ENCODE measurements around the gene HIC2.
"Not testable (repeated sequence)": the region's sequence is repeated elsewhere in the genome, so short reads cannot be mapped to it uniquely, and the experiment has no call there.

DNA sequence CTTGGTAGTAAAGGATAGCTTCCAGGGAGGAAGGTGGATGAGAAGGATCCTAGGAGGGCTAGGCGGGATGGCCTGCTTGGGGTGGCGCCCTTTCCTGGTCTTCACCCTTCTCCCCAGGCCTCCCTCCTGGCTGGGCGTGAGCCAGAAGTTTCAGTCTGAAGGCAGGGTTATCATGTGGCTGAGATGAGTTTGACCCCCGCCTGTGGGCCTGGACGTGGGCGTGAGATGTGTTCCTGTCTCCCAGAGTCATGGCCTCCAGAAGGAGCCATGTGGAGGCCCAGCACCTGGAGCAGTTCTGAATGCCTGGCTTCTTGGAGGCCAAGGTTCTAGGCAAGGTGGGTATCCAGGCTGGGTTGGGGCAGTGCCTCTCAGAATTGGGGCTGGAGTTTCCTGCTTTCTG is 20.8 kb downstream of the HIC2 start:
- TF ChIP-seq POLR2AphosphoS5 (IDR thresholded peaks at IDR 0.05; ENCODE audit: low read depth, low read length); POLR2A (IDR thresholded peaks at IDR 0.05; ENCODE audit: low read depth, low read length); TAF1 (IDR thresholded peaks at IDR 0.05; ENCODE audit: borderline replicate concordance, low read depth, low read length): not testable (repeated sequence)

Measured in GM12892 (cell line).